ENCODE results near the gene APCDD1.

The APCDD1 gene

GRCh38 chr18:10474309-10474708, 19.9 kb downstream of the APCDD1 start:
- Histone ChIP-seq H3K9me3 (ENCODE audit: control insufficient read depth, low read length) (no peaks in the 10 kb centered on the region), H3K4me1 (ENCODE audit: control insufficient read depth, insufficient read depth, low read length, poor library complexity, severe bottlenecking) (no peaks in the 10 kb centered on the region), H3K27ac (ENCODE audit: insufficient read depth, low read length, poor library complexity, severe bottlenecking) (no peak overlapping the region), H3K36me3 (ENCODE audit: control insufficient read depth, insufficient read depth, low read length) (no peaks in the 10 kb centered on the region), H3K27me3 (replicated peaks; ENCODE audit: control insufficient read depth, insufficient read depth, low read length, poor library complexity, severe bottlenecking) (no peaks in the 10 kb centered on the region), H3K4me3 (ENCODE audit: insufficient read depth, low read depth, low read length, poor library complexity, severe bottlenecking) (no peak overlapping the region)
- no peak for DNase-seq

- DNase-seq, result no peak
- no peaks in the 10 kb centered on the region for H3K36me3 ChIP-seq (ENCODE audit: control insufficient read depth, insufficient read depth, low read length)
- no peak overlapping the region for H3K4me3 ChIP-seq (ENCODE audit: insufficient read depth, low read depth, low read length, poor library complexity, severe bottlenecking)
- no peak overlapping the region for H3K27ac ChIP-seq (ENCODE audit: insufficient read depth, low read length, poor library complexity, severe bottlenecking)
- no peaks in the 10 kb centered on the region for H3K27me3 ChIP-seq (replicated peaks; ENCODE audit: control insufficient read depth, insufficient read depth, low read length, poor library complexity, severe bottlenecking)
- H3K9me3 ChIP-seq (ENCODE audit: control insufficient read depth, low read length), result no peaks in the 10 kb centered on the region
- no peaks in the 10 kb centered on the region for H3K4me1 ChIP-seq (ENCODE audit: control insufficient read depth, insufficient read depth, low read length, poor library complexity, severe bottlenecking)
Measured at GRCh38 chr18:10475276-10475653, 20.8 kb downstream of the APCDD1 start.

- Histone ChIP-seq H3K27me3 (replicated peaks; ENCODE audit: control insufficient read depth, insufficient read depth, low read length, poor library complexity, severe bottlenecking) (no peaks in the 10 kb centered on the region), H3K9me3 (ENCODE audit: control insufficient read depth, low read length) (no peaks in the 10 kb centered on the region), H3K36me3 (ENCODE audit: control insufficient read depth, insufficient read depth, low read length) (no peaks in the 10 kb centered on the region), H3K4me3 (ENCODE audit: insufficient read depth, low read depth, low read length, poor library complexity, severe bottlenecking) (no peak overlapping the region), H3K4me1 (ENCODE audit: control insufficient read depth, insufficient read depth, low read length, poor library complexity, severe bottlenecking) (no peaks in the 10 kb centered on the region), H3K27ac (ENCODE audit: insufficient read depth, low read length, poor library complexity, severe bottlenecking) (no peak overlapping the region)
- no peak for DNase-seq
Measured at GRCh38 chr18:10475654-10476291, 21.3 kb downstream of the APCDD1 start.

GRCh38 chr18:10476338-10476791, 21.9 kb downstream of the APCDD1 start:
- H3K36me3 ChIP-seq (ENCODE audit: control insufficient read depth, insufficient read depth, low read length), result no peaks in the 10 kb centered on the region
- H3K27me3 ChIP-seq (replicated peaks; ENCODE audit: control insufficient read depth, insufficient read depth, low read length, poor library complexity, severe bottlenecking), result no peaks in the 10 kb centered on the region
- no peak overlapping the region for H3K4me3 ChIP-seq (ENCODE audit: insufficient read depth, low read depth, low read length, poor library complexity, severe bottlenecking)
- H3K9me3 ChIP-seq (ENCODE audit: control insufficient read depth, low read length), result no peaks in the 10 kb centered on the region
- no peak for DNase-seq
- no peak overlapping the region for H3K27ac ChIP-seq (ENCODE audit: insufficient read depth, low read length, poor library complexity, severe bottlenecking)
- no peaks in the 10 kb centered on the region for H3K4me1 ChIP-seq (ENCODE audit: control insufficient read depth, insufficient read depth, low read length, poor library complexity, severe bottlenecking)

- DNase-seq, result no peak
- Histone ChIP-seq H3K9me3 (ENCODE audit: control insufficient read depth, low read length) (no peaks in the 10 kb centered on the region), H3K4me1 (ENCODE audit: control insufficient read depth, insufficient read depth, low read length, poor library complexity, severe bottlenecking) (no peaks in the 10 kb centered on the region), H3K27ac (ENCODE audit: insufficient read depth, low read length, poor library complexity, severe bottlenecking) (no peak overlapping the region), H3K36me3 (ENCODE audit: control insufficient read depth, insufficient read depth, low read length) (no peaks in the 10 kb centered on the region), H3K4me3 (ENCODE audit: insufficient read depth, low read depth, low read length, poor library complexity, severe bottlenecking) (no peak overlapping the region), H3K27me3 (replicated peaks; ENCODE audit: control insufficient read depth, insufficient read depth, low read length, poor library complexity, severe bottlenecking) (no peaks in the 10 kb centered on the region)
Measured at GRCh38 chr18:10477121-10477862, 22.9 kb downstream of the APCDD1 start.

GRCh38 chr18:10477863-10478260, 23.4 kb downstream of the APCDD1 start:
- Histone ChIP-seq H3K4me1 (ENCODE audit: control insufficient read depth, insufficient read depth, low read length, poor library complexity, severe bottlenecking) (no peaks in the 10 kb centered on the region), H3K27me3 (replicated peaks; ENCODE audit: control insufficient read depth, insufficient read depth, low read length, poor library complexity, severe bottlenecking) (no peaks in the 10 kb centered on the region), H3K4me3 (ENCODE audit: insufficient read depth, low read depth, low read length, poor library complexity, severe bottlenecking) (no peak overlapping the region), H3K36me3 (ENCODE audit: control insufficient read depth, insufficient read depth, low read length) (no peaks in the 10 kb centered on the region), H3K27ac (ENCODE audit: insufficient read depth, low read length, poor library complexity, severe bottlenecking) (no peak overlapping the region), H3K9me3 (ENCODE audit: control insufficient read depth, low read length) (no peaks in the 10 kb centered on the region)
- no peak for DNase-seq

- Histone ChIP-seq H3K4me1 (ENCODE audit: control insufficient read depth, insufficient read depth, low read length, poor library complexity, severe bottlenecking) (no peaks in the 10 kb centered on the region), H3K27ac (ENCODE audit: insufficient read depth, low read length, poor library complexity, severe bottlenecking) (no peak overlapping the region), H3K27me3 (replicated peaks; ENCODE audit: control insufficient read depth, insufficient read depth, low read length, poor library complexity, severe bottlenecking) (no peaks in the 10 kb centered on the region), H3K36me3 (ENCODE audit: control insufficient read depth, insufficient read depth, low read length) (no peaks in the 10 kb centered on the region), H3K4me3 (ENCODE audit: insufficient read depth, low read depth, low read length, poor library complexity, severe bottlenecking) (no peak overlapping the region), H3K9me3 (ENCODE audit: control insufficient read depth, low read length) (no peaks in the 10 kb centered on the region)
- DNase-seq, result no peak
Measured at GRCh38 chr18:10481831-10482230, 27.4 kb downstream of the APCDD1 start.

GRCh38 chr18:10482363-10482984, 28.0 kb downstream of the APCDD1 start:
- Histone ChIP-seq H3K4me3 (ENCODE audit: insufficient read depth, low read depth, low read length, poor library complexity, severe bottlenecking) (no peak overlapping the region), H3K36me3 (ENCODE audit: control insufficient read depth, insufficient read depth, low read length) (no peaks in the 10 kb centered on the region), H3K27ac (ENCODE audit: insufficient read depth, low read length, poor library complexity, severe bottlenecking) (no peak overlapping the region), H3K4me1 (ENCODE audit: control insufficient read depth, insufficient read depth, low read length, poor library complexity, severe bottlenecking) (no peaks in the 10 kb centered on the region), H3K27me3 (replicated peaks; ENCODE audit: control insufficient read depth, insufficient read depth, low read length, poor library complexity, severe bottlenecking) (no peaks in the 10 kb centered on the region), H3K9me3 (ENCODE audit: control insufficient read depth, low read length) (no peaks in the 10 kb centered on the region)
- DNase-seq, result no peak

- Histone ChIP-seq H3K4me3 (ENCODE audit: insufficient read depth, low read depth, low read length, poor library complexity, severe bottlenecking) (no peak overlapping the region), H3K36me3 (ENCODE audit: control insufficient read depth, insufficient read depth, low read length) (no peaks in the 10 kb centered on the region), H3K9me3 (ENCODE audit: control insufficient read depth, low read length) (no peaks in the 10 kb centered on the region), H3K4me1 (ENCODE audit: control insufficient read depth, insufficient read depth, low read length, poor library complexity, severe bottlenecking) (no peaks in the 10 kb centered on the region), H3K27me3 (replicated peaks; ENCODE audit: control insufficient read depth, insufficient read depth, low read length, poor library complexity, severe bottlenecking) (no peaks in the 10 kb centered on the region), H3K27ac (ENCODE audit: insufficient read depth, low read length, poor library complexity, severe bottlenecking) (no peak overlapping the region)
- DNase-seq, result no peak
Measured at GRCh38 chr18:10482985-10483949, 28.8 kb downstream of the APCDD1 start.

Measured in effector memory CD4-positive, alpha-beta T cell (primary cell).